ENCODE measurements around the gene ELL.
"Not testable (repeated sequence)": the region's sequence is repeated elsewhere in the genome, so short reads cannot be mapped to it uniquely, and the experiment has no call there.

DNA sequence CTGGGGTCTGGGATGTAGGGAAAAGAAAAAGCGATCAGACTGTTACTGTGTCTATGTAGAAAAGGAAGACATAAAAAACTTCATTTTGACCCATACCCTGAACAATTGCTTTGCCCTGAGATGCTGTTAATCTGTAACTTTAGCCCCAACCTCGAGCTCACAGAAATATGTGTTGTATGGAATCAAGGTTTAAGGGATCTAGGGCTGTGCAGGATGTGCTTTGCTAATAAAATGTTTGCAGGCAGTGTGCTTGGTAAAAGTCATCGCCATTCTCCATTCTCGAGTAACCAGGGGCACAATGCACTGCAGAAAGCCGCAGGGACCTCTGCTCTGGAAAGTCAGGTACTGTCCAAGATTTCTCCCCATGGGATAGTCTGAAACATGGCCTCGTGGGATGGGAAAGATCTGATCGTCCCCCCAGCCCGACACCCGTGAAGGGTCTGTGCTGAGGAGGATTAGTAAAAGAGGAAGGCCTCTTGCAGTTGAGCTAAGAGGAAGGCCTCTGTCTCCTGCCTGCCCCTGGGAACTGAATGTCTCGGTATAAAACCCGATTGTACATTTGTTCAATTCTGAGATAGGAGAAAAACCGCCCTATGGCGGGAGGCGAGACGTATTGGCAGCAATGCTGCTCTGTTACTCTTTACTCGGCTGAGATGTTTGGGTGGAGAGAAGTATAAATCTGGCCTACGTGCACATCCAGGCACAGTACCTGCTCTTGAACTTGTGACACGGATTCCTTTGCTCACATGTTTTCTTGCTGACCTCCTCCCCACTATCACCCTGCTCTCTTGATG lies 119.2 kb downstream of the ELL start:
- not testable (repeated sequence) for TF ChIP-seq POLR2A, POLR2AphosphoS5, EP300 (IDR thresholded peaks at IDR 0.05)
- TF ChIP-seq, protein P1, sequence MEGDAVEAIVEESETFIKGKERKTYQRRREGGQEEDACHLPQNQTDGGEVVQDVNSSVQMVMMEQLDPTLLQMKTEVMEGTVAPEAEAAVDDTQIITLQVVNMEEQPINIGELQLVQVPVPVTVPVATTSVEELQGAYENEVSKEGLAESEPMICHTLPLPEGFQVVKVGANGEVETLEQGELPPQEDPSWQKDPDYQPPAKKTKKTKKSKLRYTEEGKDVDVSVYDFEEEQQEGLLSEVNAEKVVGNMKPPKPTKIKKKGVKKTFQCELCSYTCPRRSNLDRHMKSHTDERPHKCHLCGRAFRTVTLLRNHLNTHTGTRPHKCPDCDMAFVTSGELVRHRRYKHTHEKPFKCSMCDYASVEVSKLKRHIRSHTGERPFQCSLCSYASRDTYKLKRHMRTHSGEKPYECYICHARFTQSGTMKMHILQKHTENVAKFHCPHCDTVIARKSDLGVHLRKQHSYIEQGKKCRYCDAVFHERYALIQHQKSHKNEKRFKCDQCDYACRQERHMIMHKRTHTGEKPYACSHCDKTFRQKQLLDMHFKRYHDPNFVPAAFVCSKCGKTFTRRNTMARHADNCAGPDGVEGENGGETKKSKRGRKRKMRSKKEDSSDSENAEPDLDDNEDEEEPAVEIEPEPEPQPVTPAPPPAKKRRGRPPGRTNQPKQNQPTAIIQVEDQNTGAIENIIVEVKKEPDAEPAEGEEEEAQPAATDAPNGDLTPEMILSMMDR (IDR thresholded peaks at IDR 0.05): not testable (repeated sequence)

All from upper lobe of left lung (tissue), 4 donors.